T-cell (primary cell): ENCODE results near the gene TFAP2D. TPM values are rescaled to one million over a fixed set of nuclear protein-coding genes. Genes with fewer than 3 reads are reported as not detected.

Experiments
- ATAC-seq, 4 experiments: fragments of 200-7000 bp in 3 of 4; fragments of 150-1000 bp in 1 of 4; cut with Tn5 transposase; replicated peaks in 1 of 4; 1 replicate in 3 of 4; 2 replicates in 1 of 4; pipeline ENCODE4 v1.10.0; 2021; ENCODE audit warnings: moderate library complexity in 3 of 4, mild to moderate bottlenecking in 2 of 4, moderate number of reproducible peaks in 1 of 4
- CTCF ChIA-PET, 2 donors: fragments of 300-600 bp; sonication (Branson Sonifier 250); formaldehyde crosslinking; loops; one replicate each; lab custom pipeline; 2022; ENCODE audit warnings: antibody characterized with exemption in 2 of 2; lab: Charles Lee
- POLR2A ChIA-PET, 2 donors: fragments of 300-600 bp; sonication (Branson Sonifier 250); formaldehyde crosslinking; loops; one replicate each; lab custom pipeline; 2022; ENCODE audit warnings: antibody characterized with exemption in 2 of 2; lab: Charles Lee
- DNase-seq, 35 experiments: peaks; one replicate each; pipeline versions ENCODE4 v3.0.0 to v3.0.0-alpha.2; 2013 to 2023
- H3K27ac ChIP-seq: one replicate; pipeline ENCODE4 v1.5.1; 2013; ENCODE audit warnings: low read length
- H3K27me3 ChIP-seq, 2 experiments: replicated peaks in 1 of 2; 1 replicate in 1 of 2; 2 replicates in 1 of 2; pipeline versions ENCODE4 v1.6.1 to v1.7.0; 2013; ENCODE audit warnings: low read length in 1 of 2, mixed read lengths in 1 of 2; ENCODE audit not compliant: control insufficient read depth in 2 of 2, insufficient read depth in 2 of 2; ENCODE audit errors: extremely low read depth in 1 of 2
- H3K36me3 ChIP-seq, 2 donors: 1 replicate in 1 of 2; 2 replicates in 1 of 2; pipeline versions ENCODE4 v1.6.1 to v1.7.0; 2013; ENCODE audit warnings: low read length in 1 of 2; ENCODE audit not compliant: control insufficient read depth in 2 of 2, insufficient read depth in 1 of 2; ENCODE audit errors: extremely low read depth in 1 of 2
- H3K4me1 ChIP-seq, 2 experiments: 1 replicate in 1 of 2; 2 replicates in 1 of 2; pipeline versions ENCODE4 v1.6.1 to v1.7.0; 2013; ENCODE audit warnings: low read length in 2 of 2, mixed read lengths in 1 of 2; ENCODE audit not compliant: insufficient read depth in 2 of 2, control insufficient read depth in 1 of 2; ENCODE audit errors: extremely low read depth in 1 of 2
- H3K4me3 ChIP-seq, 2 donors: 1 replicate in 1 of 2; 2 replicates in 1 of 2; pipeline versions ENCODE4 v1.5.1 to v1.7.0; 2013; ENCODE audit warnings: mild to moderate bottlenecking in 2 of 2, low read length in 1 of 2, moderate library complexity in 1 of 2; ENCODE audit not compliant: control insufficient read depth in 1 of 2; ENCODE audit errors: extremely low read depth in 1 of 2
- H3K9me3 ChIP-seq: 2 replicates; pipeline ENCODE4 v1.7.0; 2013
- H3K27ac Mint-ChIP-seq, 2 donors: one replicate each; pipeline ENCODE4 v1.8.0; 2020 to 2021; ENCODE audit warnings: mild to moderate bottlenecking in 2 of 2, mixed read lengths in 2 of 2
- H3K27me3 Mint-ChIP-seq, 2 donors: one replicate each; pipeline ENCODE4 v1.8.0; 2021 to 2022; ENCODE audit warnings: mixed read lengths in 2 of 2
- H3K36me3 Mint-ChIP-seq: one replicate; pipeline ENCODE4 v1.8.0; 2021; ENCODE audit warnings: mixed read lengths
- H3K4me1 Mint-ChIP-seq, 3 donors: one replicate each; pipeline ENCODE4 v1.8.0; 2020 to 2022; ENCODE audit warnings: mixed read lengths in 3 of 3, mild to moderate bottlenecking in 1 of 3
- H3K4me3 Mint-ChIP-seq, 3 donors: one replicate each; pipeline ENCODE4 v1.8.0; 2020 to 2022; ENCODE audit warnings: mild to moderate bottlenecking in 3 of 3, mixed read lengths in 3 of 3, moderate library complexity in 3 of 3
- H3K9me3 Mint-ChIP-seq, 3 donors: one replicate each; pipeline ENCODE4 v1.8.0; 2020 to 2022; ENCODE audit warnings: mixed read lengths in 3 of 3
- WGBS: methylation state at CpG from one replicate; pipeline ENCODE4 v1.1.5; 2013; ENCODE audit warnings: missing lambda C conversion rate; ENCODE audit not compliant: insufficient coverage; 5-methylcytosine and 5-hydroxymethylcytosine counted together
- total RNA-seq, 35 experiments: library from RNA in 6 of 35; stranded (reverse) in 6 of 35; fragments of 120-200 nt in 1 of 35; gene quantifications; one replicate each; pipeline versions ENCODE4 v1.2.1 to v1.2.4 and lab custom pipeline; 2013 to 2026

Gene TFAP2D
- total RNA-seq, 5 donors from 2014 or later (not counting 1 experiment from before 2014, with no cell fraction given), result not detected

- Mint-ChIP-seq H3K27ac (no peak overlapping the region), H3K9me3 (peaks cover 0 to 6% (median 0%) of the 10 kb centered on the region in 3 donors), H3K27me3 (peaks cover 2 to 8% of the 10 kb centered on the region in 2 donors), H3K36me3 (no peaks in the 10 kb centered on the region), H3K4me1 (no peaks in the 10 kb centered on the region), H3K4me3 (no peak overlapping the region)
- Histone ChIP-seq H3K27ac (no peak overlapping the region), H3K27me3 (no peaks in the 10 kb centered on the region), H3K36me3 (no peaks in the 10 kb centered on the region), H3K4me1 (no peaks in the 10 kb centered on the region), H3K9me3 (no peaks in the 10 kb centered on the region), H3K4me3 (no peak overlapping the region)
- ATAC-seq (no peak), DNase-seq (peak in 1 of 35 experiments; percentile 9)
- no CpG with 5 or more reads among the region's 3 CpGs for WGBS
- POLR2A ChIA-PET, result no interaction called here
- CTCF ChIA-PET, result no interaction called here
Observed at GRCh38 chr6:50791900-50792508, 78.7 kb downstream of the TFAP2D start.

- H3K4me3 Mint-ChIP-seq, result no peak overlapping the region
- ChIA-PET POLR2A (no interaction called here), CTCF (no interaction called here)
- H3K27me3 Mint-ChIP-seq, result peaks cover 2 to 6% of the 10 kb centered on the region in 2 donors
- no peaks in the 10 kb centered on the region for H3K36me3 ChIP-seq
- no peaks in the 10 kb centered on the region for H3K4me1 ChIP-seq
- no peak overlapping the region for H3K27ac Mint-ChIP-seq
- H3K27ac ChIP-seq, result no peak overlapping the region
- peaks cover 0 to 3% (median 0%) of the 10 kb centered on the region in 3 donors for H3K9me3 Mint-ChIP-seq
- ATAC-seq (no peak), DNase-seq (no peak)
- no peak overlapping the region for H3K4me3 ChIP-seq
- no peaks in the 10 kb centered on the region for H3K36me3 Mint-ChIP-seq
- H3K27me3 ChIP-seq, result no peaks in the 10 kb centered on the region
- no peaks in the 10 kb centered on the region for H3K9me3 ChIP-seq
- no peaks in the 10 kb centered on the region for H3K4me1 Mint-ChIP-seq
- no CpG with 5 or more reads among the region's 1 CpG for WGBS
Observed at GRCh38 chr6:50792771-50793170, 79.4 kb downstream of the TFAP2D start.

- peaks cover 2 to 5% of the 10 kb centered on the region in 2 donors for H3K27me3 Mint-ChIP-seq
- Histone ChIP-seq H3K36me3 (no peaks in the 10 kb centered on the region), H3K4me1 (no peaks in the 10 kb centered on the region), H3K27me3 (no peaks in the 10 kb centered on the region), H3K27ac (no peak overlapping the region), H3K9me3 (no peaks in the 10 kb centered on the region), H3K4me3 (no peak overlapping the region)
- peaks cover 0 to 2% (median 0%) of the 10 kb centered on the region in 3 donors for H3K9me3 Mint-ChIP-seq
- H3K36me3 Mint-ChIP-seq, result no peaks in the 10 kb centered on the region
- no peaks in the 10 kb centered on the region for H3K4me1 Mint-ChIP-seq
- no peak overlapping the region for H3K27ac Mint-ChIP-seq
- ATAC-seq (no peak), DNase-seq (no peak)
- 55% methylated on average over 2 of the region's 5 CpGs for WGBS
- ChIA-PET POLR2A (no interaction called here), CTCF (no interaction called here)
- H3K4me3 Mint-ChIP-seq, result no peak overlapping the region
Observed at GRCh38 chr6:50795574-50795973, 82.2 kb downstream of the TFAP2D start.

- Histone ChIP-seq H3K27ac (no peak overlapping the region), H3K4me3 (no peak overlapping the region), H3K36me3 (no peaks in the 10 kb centered on the region), H3K9me3 (no peaks in the 10 kb centered on the region), H3K4me1 (no peaks in the 10 kb centered on the region), H3K27me3 (peaks cover 0 to 3% of the 10 kb centered on the region in 2 experiments)
- no peak overlapping the region for H3K27ac Mint-ChIP-seq
- H3K36me3 Mint-ChIP-seq, result no peaks in the 10 kb centered on the region
- ATAC-seq (no peak), DNase-seq (no peak)
- POLR2A ChIA-PET, result no interaction called here
- CTCF ChIA-PET, result no interaction called here
- peaks cover 0 to 3% of the 10 kb centered on the region in 2 donors for H3K27me3 Mint-ChIP-seq
- H3K4me3 Mint-ChIP-seq, result no peak overlapping the region
- no peaks in the 10 kb centered on the region for H3K4me1 Mint-ChIP-seq
- H3K9me3 Mint-ChIP-seq, result peaks cover 0 to 2% (median 0%) of the 10 kb centered on the region in 3 donors
Observed at GRCh38 chr6:50804283-50804682, 91.0 kb downstream of the TFAP2D start.

GRCh38 chr6:50807035-50807434 is 93.7 kb downstream of the TFAP2D start:
- Histone ChIP-seq H3K4me1 (no peaks in the 10 kb centered on the region), H3K27ac (no peak overlapping the region), H3K36me3 (no peaks in the 10 kb centered on the region), H3K27me3 (peaks cover 0 to 4% of the 10 kb centered on the region in 2 experiments), H3K4me3 (no peak overlapping the region), H3K9me3 (no peaks in the 10 kb centered on the region)
- Mint-ChIP-seq H3K4me1 (no peaks in the 10 kb centered on the region), H3K27me3 (peaks cover 3 to 6% of the 10 kb centered on the region in 2 donors), H3K36me3 (no peaks in the 10 kb centered on the region), H3K4me3 (no peak overlapping the region), H3K27ac (no peak overlapping the region), H3K9me3 (peaks cover 0 to 2% (median 0%) of the 10 kb centered on the region in 3 donors)
- DNase-seq, result no peak
- ChIA-PET POLR2A (no interaction called here), CTCF (no interaction called here)
- ATAC-seq, result no peak

GRCh38 chr6:50815436-50816114 is 102.2 kb downstream of the TFAP2D start:
- CTCF ChIA-PET, result interaction anchor here in 1 of 2 donors (0.7 kb wide), 1 partner anchor 1234 kb away, joined by 3 read pairs; no protein-coding TSS in a partner anchor

More at GRCh38 chr6:50815436-50816114, 102.2 kb downstream of the TFAP2D start:
- no peak overlapping the region for H3K27ac Mint-ChIP-seq
- ATAC-seq, result no peak
- no peaks in the 10 kb centered on the region for H3K36me3 Mint-ChIP-seq
- DNase-seq, result no peak
- peak overlapping the region; percentile 35 to 67 for H3K4me3 ChIP-seq
- H3K36me3 ChIP-seq, result no peaks in the 10 kb centered on the region
- H3K9me3 Mint-ChIP-seq, result no peaks in the 10 kb centered on the region
- H3K9me3 ChIP-seq, result no peaks in the 10 kb centered on the region
- POLR2A ChIA-PET, result no interaction called here
- peak overlapping the region; percentile 61 to 84 (median 82) for H3K4me3 Mint-ChIP-seq
- H3K27ac ChIP-seq, result no peak overlapping the region
- WGBS, result 4% methylated on average over 4 of the region's 16 CpGs
- peaks cover 0 to 12% of the 10 kb centered on the region in 2 experiments for H3K4me1 ChIP-seq
- peaks cover 10 to 20% of the 10 kb centered on the region in 2 experiments for H3K27me3 ChIP-seq
- peaks cover 43 to 51% of the 10 kb centered on the region in 2 donors for H3K27me3 Mint-ChIP-seq
- H3K4me1 Mint-ChIP-seq, result peaks cover 7 to 20% (median 17%) of the 10 kb centered on the region in 3 donors
